K562 (cell line): ENCODE results near the gene YKT6. TPM values are rescaled to one million over a fixed set of nuclear protein-coding genes. Genes with fewer than 3 reads are reported as not detected.
A peak's percentile ranks its signal among the peaks of the same experiment; 100 is the strongest.

ENCODE experiments used
- ATAC-seq: fragments of 200-7000 bp; cut with Tn5 transposase; 3 replicates; pipeline ENCODE4 v1.9.1; 2020; ENCODE audit warnings: moderate library complexity
- BruUV-seq: library from RNA; stranded (reverse); fragments of 400-500 nt; replicated peaks from 2 replicates; lab custom pipeline; 2021; lab: Mats Ljungman, UMichigan
- CTCF ChIA-PET: fragments of 300-600 bp; formaldehyde crosslinking; extraction: SDS; loops from one replicate; lab custom pipeline; 2021; ENCODE audit warnings: low intra/inter-chr PET ratio; lab: Yijun Ruan, JAX
- POLR2A ChIA-PET: fragments of 300-600, 350-650 bp; sonication (Branson Sonifier 250); formaldehyde crosslinking; extraction: SDS; loops from one replicate; lab custom pipeline; 2021; ENCODE audit warnings: antibody characterized with exemption, inconsistent platforms; lab: Yijun Ruan, JAX
- DNase-seq, 4 experiments: peaks; one replicate each; pipeline versions ENCODE4 v3.0.0 to v3.0.0-alpha.2; 2011 to 2018; ENCODE audit warnings: low spot score in 3 of 4, mixed read lengths in 3 of 4; ENCODE audit errors: extremely low read depth in 1 of 4
- FAIRE-seq: peaks from 2 replicates; lab custom pipeline; 2011; peaks lifted over from hg19 to GRCh38; lab: Jason Lieb, UNC
- H2AFZ ChIP-seq: 2 replicates; pipeline ENCODE4 v1.6.0; 2011; ENCODE audit warnings: low read depth, low read length, control low read depth, inconsistent platforms
- H3K27ac ChIP-seq: fragments of 200-600 bp; 3 replicates; pipeline ENCODE4 v1.8.0; 2011; ENCODE audit warnings: low read depth, mild to moderate bottlenecking, control low read depth, inconsistent platforms, low read length, moderate library complexity, mixed read lengths; ENCODE audit errors: extremely low read depth
- H3K27me3 ChIP-seq, 2 experiments: fragments of 300-600 bp in 1 of 2; 2 replicates in 1 of 2; 3 replicates in 1 of 2; pipeline versions ENCODE4 v1.6.0 to v1.8.0; 2011; ENCODE audit warnings: inconsistent platforms in 2 of 2, low read length in 2 of 2, mild to moderate bottlenecking in 1 of 2, mixed read lengths in 1 of 2, moderate library complexity in 1 of 2; ENCODE audit not compliant: control insufficient read depth in 2 of 2, insufficient read depth in 2 of 2
- H3K36me3 ChIP-seq: fragments of 300-600 bp; 3 replicates; pipeline ENCODE4 v1.8.0; 2011; ENCODE audit warnings: mild to moderate bottlenecking, low read length, inconsistent platforms; ENCODE audit not compliant: control insufficient read depth, insufficient read depth
- H3K4me1 ChIP-seq, 2 experiments: fragments of 200-600 bp in 1 of 2; replicated peaks in 1 of 2; 2 replicates in 1 of 2; 3 replicates in 1 of 2; pipeline versions ENCODE4 v1.5.1 to v1.8.0; 2011; ENCODE audit warnings: inconsistent platforms in 2 of 2, low read length in 2 of 2, mild to moderate bottlenecking in 1 of 2, mixed read lengths in 1 of 2, moderate library complexity in 1 of 2; ENCODE audit not compliant: control insufficient read depth in 2 of 2, insufficient read depth in 2 of 2
- H3K4me2 ChIP-seq: 2 replicates; pipeline ENCODE4 v1.6.1; 2011; ENCODE audit warnings: low read length, control low read depth, inconsistent platforms, mixed read lengths; ENCODE audit not compliant: insufficient read depth
- H3K4me3 ChIP-seq: fragments of 200-600 bp; sonication (generic), shearing (Covaris generic); 2 replicates; pipeline ENCODE4 v1.5.1; 2016; ENCODE audit warnings: control low read depth, inconsistent platforms
- H3K79me2 ChIP-seq: fragments of 200-600 bp; 3 replicates; pipeline ENCODE4 v1.8.0; 2011; ENCODE audit warnings: low read length, inconsistent platforms; ENCODE audit not compliant: control insufficient read depth, insufficient read depth
- H3K9ac ChIP-seq, 2 experiments: 2 replicates each; pipeline versions ENCODE4 v1.6.0 to v1.6.1; 2011; ENCODE audit warnings: low read depth in 2 of 2, low read length in 2 of 2, control low read depth in 1 of 2, inconsistent platforms in 1 of 2, mild to moderate bottlenecking in 1 of 2, mixed read lengths in 1 of 2; ENCODE audit not compliant: insufficient read depth in 1 of 2
- H3K9me1 ChIP-seq: one replicate; pipeline ENCODE4 v1.6.0; 2011; ENCODE audit warnings: inconsistent platforms, mild to moderate bottlenecking, low read length, moderate library complexity; ENCODE audit not compliant: control insufficient read depth, insufficient read depth
- H3K9me3 ChIP-seq: replicated peaks from 2 replicates; pipeline ENCODE4 v1.5.1; 2011; ENCODE audit warnings: low read depth, low read length, inconsistent platforms; ENCODE audit not compliant: control insufficient read depth, insufficient read depth
- H4K20me1 ChIP-seq: replicated peaks from 2 replicates; pipeline ENCODE4 v1.6.1; 2011; ENCODE audit warnings: low read length, inconsistent platforms, mixed read lengths; ENCODE audit not compliant: control insufficient read depth, insufficient read depth
- GATAD2A ChIP-seq: fragments of 450-650 bp; IDR thresholded peaks from 2 replicates; pipeline ENCODE4 v1.6.1; 2017
- GATAD2B ChIP-seq: fragments of 450-650 bp; IDR thresholded peaks from 2 replicates; pipeline ENCODE4 v1.6.1; 2017; ENCODE audit warnings: mild to moderate bottlenecking, borderline replicate concordance
- NCOA4 ChIP-seq: fragments of 450-650 bp; IDR thresholded peaks from 2 replicates; pipeline ENCODE4 v1.6.1; 2018; ENCODE audit warnings: mild to moderate bottlenecking; ENCODE audit not compliant: partially characterized antibody
- ZBTB33 ChIP-seq: sonication (generic); formaldehyde crosslinking; IDR thresholded peaks from 2 replicates; pipeline ENCODE4 v1.8.1; 2023; ENCODE audit warnings: mild to moderate bottlenecking, missing genetic modification reagents
- ZNF280B ChIP-seq: fragments of 250-450 bp; sonication (Bioruptor Pico); IDR thresholded peaks from 2 replicates; pipeline ENCODE4 v1.5.1; 2021; ENCODE audit warnings: mild to moderate bottlenecking
- WGBS: fragments of 100-300 bp; shearing (Covaris generic); methylation state at CpG from one replicate; pipeline ENCODE4 v1.1.6; 2016; ENCODE audit warnings: low coverage, mixed read lengths; ENCODE audit not compliant: insufficient coverage; ENCODE audit errors: missing lambda C conversion rate; 5-methylcytosine and 5-hydroxymethylcytosine counted together
- in situ Hi-C: fragments of 300-500 bp; cut with MboI; formaldehyde crosslinking; loops from 4 replicates; pipeline ENCODE4 v1.15.0; 2018; ENCODE audit warnings: inconsistent platforms, mixed read lengths
- intact Hi-C: fragments of 100-400 bp; cut with micrococcal nuclease; formaldehyde crosslinking; loops from 2 replicates; pipeline ENCODE4 v1.14.2; 2022
- polyA plus RNA-seq, 8 experiments: library from polyadenylated mRNA; depleted of rRNA in 4 of 8; stranded (reverse) in 5 of 8; unstranded in 3 of 8; fragments of >200 nt; fragmentation: Nextera tagmentation in 2 of 8; fragmentation: Illumina TruSeq in 1 of 8; extraction: Ambion mirVana in 2 of 8; extraction: Trizol in 1 of 8; gene quantifications; 2 replicates each; pipeline versions ENCODE4 v1.2.1 to v1.2.3, GENCODE V29; 2011 to 2014; ENCODE audit warnings: inconsistent platforms in 1 of 8, missing spikeins in 1 of 8
- total RNA-seq, 7 experiments: library from RNA; depleted of rRNA in 6 of 7; stranded (reverse); fragments of >200 nt in 6 of 7; fragmentation: Illumina TruSeq in 2 of 7; extraction: Trizol in 2 of 7; gene quantifications; 2 replicates each; pipeline versions ENCODE4 v1.2.1 to v1.2.3, GENCODE V29; 2011 to 2021; ENCODE audit warnings: low replicate concordance in 1 of 7

Gene YKT6
- total and polyA plus RNA-seq, 9 of the 15 experiments (the other 6 are each of a cell fraction or from before 2014, with no cell fraction given) = 1.6 to 90.6 (median 75.1) TPM

GRCh38 chr7:44217223-44217714 is 16.5 kb downstream of the YKT6 start:
- Histone ChIP-seq H3K9me1 (peaks cover 9% of the 10 kb centered on the region), H3K9me3 (no peaks in the 10 kb centered on the region), H3K27me3 (no peaks in the 10 kb centered on the region), H2AFZ (no peak overlapping the region), H3K4me2 (no peak overlapping the region), H4K20me1 (peaks cover 15% of the 10 kb centered on the region), H3K9ac (peak overlapping the region in 1 of 2 experiments; percentile 29; a peak in 1 of 4 replicates), H3K4me1 (peaks cover 13 to 68% of the 10 kb centered on the region in 2 experiments; a peak in 4 of 5 replicates), H3K36me3 (peaks cover 11% of the 10 kb centered on the region; the same call in 2 of the 3 replicates), H3K79me2 (no peaks in the 10 kb centered on the region)
- in situ Hi-C loops (no loop called here), intact Hi-C loops (no loop called here)
- DNase-seq (no peak), ATAC-seq (no peak)
- 56% methylated on average over 12 of the region's 19 CpGs for WGBS
- no TSS peak for BruUV-seq
- TF ChIP-seq NCOA4 = no peak
- TF ChIP-seq GATAD2B = no peak
- TF ChIP-seq GATAD2A = no peak
- TF ChIP-seq ZNF280B (CRISPR knock-in tag) = no peak
- 0 out of 2 replicates have a peak, but pooled peaks have one; percentile 50 for TF ChIP-seq ZBTB33
- TF ChIP-seq, all 486 proteins: peak for 1
- no peak for FAIRE-seq
- Histone ChIP-seq H3K27ac (no peak overlapping the region), H3K4me3 (no peak overlapping the region)
- ChIA-PET CTCF (no interaction called here), POLR2A (interaction anchor here (2.2 kb wide), 1 partner anchor 13 kb away, joined by 9 read pairs; no protein-coding TSS in a partner anchor)
